ENCODE data around the gene C16orf86.

The C16orf86 gene

GRCh38 chr16:67673712-67674580, 7.3 kb downstream of the C16orf86 start:
- H3K4me3 ChIP-seq: no peak overlapping the region
- intact Hi-C loops (cut with DNase I; ENCODE audit: low total_unique reads): loop anchor here (5.0 to 10.0 kb wide), 2 partner anchors 48 to 251 kb away; no protein-coding TSS in a partner anchor
- H3K27ac ChIP-seq: peak overlapping the region in 1 of 2 donors; percentile 32
- H3K27me3 ChIP-seq: no peaks in the 10 kb centered on the region
- DNase-seq: peak; percentile 74 to 82
- H3K9me3 ChIP-seq: no peaks in the 10 kb centered on the region
- H3K36me3 ChIP-seq: peaks cover 0 to 14% (median 6%) of the 10 kb centered on the region in 3 donors
- H3K4me1 ChIP-seq: peaks cover 0 to 31% (median 4%) of the 10 kb centered on the region in 4 donors
- TF ChIP-seq, protein P1, sequence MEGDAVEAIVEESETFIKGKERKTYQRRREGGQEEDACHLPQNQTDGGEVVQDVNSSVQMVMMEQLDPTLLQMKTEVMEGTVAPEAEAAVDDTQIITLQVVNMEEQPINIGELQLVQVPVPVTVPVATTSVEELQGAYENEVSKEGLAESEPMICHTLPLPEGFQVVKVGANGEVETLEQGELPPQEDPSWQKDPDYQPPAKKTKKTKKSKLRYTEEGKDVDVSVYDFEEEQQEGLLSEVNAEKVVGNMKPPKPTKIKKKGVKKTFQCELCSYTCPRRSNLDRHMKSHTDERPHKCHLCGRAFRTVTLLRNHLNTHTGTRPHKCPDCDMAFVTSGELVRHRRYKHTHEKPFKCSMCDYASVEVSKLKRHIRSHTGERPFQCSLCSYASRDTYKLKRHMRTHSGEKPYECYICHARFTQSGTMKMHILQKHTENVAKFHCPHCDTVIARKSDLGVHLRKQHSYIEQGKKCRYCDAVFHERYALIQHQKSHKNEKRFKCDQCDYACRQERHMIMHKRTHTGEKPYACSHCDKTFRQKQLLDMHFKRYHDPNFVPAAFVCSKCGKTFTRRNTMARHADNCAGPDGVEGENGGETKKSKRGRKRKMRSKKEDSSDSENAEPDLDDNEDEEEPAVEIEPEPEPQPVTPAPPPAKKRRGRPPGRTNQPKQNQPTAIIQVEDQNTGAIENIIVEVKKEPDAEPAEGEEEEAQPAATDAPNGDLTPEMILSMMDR (IDR thresholded peaks at IDR 0.05): no peak

GRCh38 chr16:67674851-67675578, 8.4 kb downstream of the C16orf86 start:
- TF ChIP-seq, protein P1 (IDR thresholded peaks at IDR 0.05): no peak
- DNase-seq: no peak
- intact Hi-C loops (cut with DNase I; ENCODE audit: low total_unique reads): loop anchor here (5.0 to 10.0 kb wide), 2 partner anchors 47 to 250 kb away; no protein-coding TSS in a partner anchor
- H3K27me3 ChIP-seq: no peaks in the 10 kb centered on the region
- H3K36me3 ChIP-seq: peaks cover 0 to 17% (median 7%) of the 10 kb centered on the region in 3 donors
- H3K9me3 ChIP-seq: no peaks in the 10 kb centered on the region
- no peak overlapping the region for H3K4me3 ChIP-seq
- H3K27ac ChIP-seq: no peak overlapping the region
- peaks cover 0 to 31% (median 4%) of the 10 kb centered on the region in 4 donors for H3K4me1 ChIP-seq

- Histone ChIP-seq H3K4me1 (peaks cover 0 to 31% (median 4%) of the 10 kb centered on the region in 4 donors), H3K36me3 (peaks cover 0 to 22% (median 12%) of the 10 kb centered on the region in 3 donors), H3K4me3 (no peak overlapping the region), H3K27me3 (no peaks in the 10 kb centered on the region), H3K9me3 (no peaks in the 10 kb centered on the region), H3K27ac (no peak overlapping the region)
- intact Hi-C loops (cut with DNase I; ENCODE audit: low total_unique reads): loop anchor here (10.0 kb wide), 1 partner anchor 249 kb away; no protein-coding TSS in a partner anchor
- DNase-seq: no peak
- TF ChIP-seq, protein P1 (IDR thresholded peaks at IDR 0.05): no peak
Observed at GRCh38 chr16:67675579-67675935, 8.9 kb downstream of the C16orf86 start.

DNA sequence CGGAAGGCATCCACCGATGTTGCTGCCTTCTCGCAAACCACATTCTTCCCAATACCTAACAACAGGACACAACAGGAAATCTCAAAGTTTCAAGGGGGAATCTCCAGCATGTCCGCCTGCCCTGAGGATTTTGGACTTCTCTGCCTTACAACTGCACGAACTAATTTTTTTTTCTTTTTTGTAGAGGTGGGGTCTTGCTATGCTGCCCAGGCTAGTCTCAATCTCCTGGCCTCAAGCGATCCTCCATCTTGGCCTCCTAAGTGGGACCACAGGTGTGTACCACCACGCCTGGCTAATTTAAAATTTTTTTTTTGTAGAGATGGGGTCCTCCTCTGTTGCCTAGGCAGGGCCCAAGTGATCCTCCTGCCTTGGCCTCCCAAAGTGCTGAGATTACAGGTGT, 9.4 kb downstream of the C16orf86 start:
- no peak overlapping the region for H3K27ac ChIP-seq
- H3K4me3 ChIP-seq: no peak overlapping the region
- no peaks in the 10 kb centered on the region for H3K9me3 ChIP-seq
- no peak for DNase-seq
- H3K4me1 ChIP-seq: peaks cover 0 to 31% (median 4%) of the 10 kb centered on the region in 4 donors
- intact Hi-C loops (cut with DNase I; ENCODE audit: low total_unique reads): loop anchor here (10.0 kb wide), 1 partner anchor 249 kb away; no protein-coding TSS in a partner anchor
- TF ChIP-seq, protein P1 (IDR thresholded peaks at IDR 0.05): no peak
- H3K36me3 ChIP-seq: peaks cover 0 to 23% (median 12%) of the 10 kb centered on the region in 3 donors
- H3K27me3 ChIP-seq: no peaks in the 10 kb centered on the region

DNA sequence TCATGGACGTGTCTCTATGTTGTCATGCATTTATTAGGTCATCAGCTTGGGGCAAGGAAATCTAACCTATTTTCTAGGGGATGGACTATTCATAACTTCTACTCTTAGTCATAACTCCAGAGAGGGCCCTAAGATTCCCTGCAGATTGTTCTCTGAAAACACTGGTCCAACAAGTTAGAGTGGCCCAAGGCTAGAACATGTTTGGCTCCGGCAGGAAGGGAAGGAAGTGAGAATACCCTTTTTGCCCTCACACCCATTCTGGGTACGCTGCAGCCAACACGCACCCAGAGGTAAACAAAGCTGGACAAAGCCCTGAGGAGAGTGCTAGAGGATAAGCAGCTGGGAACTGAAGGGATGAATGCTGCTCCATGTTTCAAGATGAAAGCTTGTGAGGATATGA, 9.9 kb downstream of the C16orf86 start:
- Histone ChIP-seq H3K4me3 (no peak overlapping the region), H3K9me3 (no peaks in the 10 kb centered on the region), H3K36me3 (peaks cover 0 to 23% (median 12%) of the 10 kb centered on the region in 3 donors), H3K27me3 (no peaks in the 10 kb centered on the region), H3K4me1 (peaks cover 0 to 31% (median 4%) of the 10 kb centered on the region in 4 donors), H3K27ac (no peak overlapping the region)
- intact Hi-C loops (cut with DNase I; ENCODE audit: low total_unique reads): loop anchor here (10.0 kb wide), 1 partner anchor 248 kb away; no protein-coding TSS in a partner anchor
- TF ChIP-seq, protein P1 (IDR thresholded peaks at IDR 0.05): no peak
- no peak for DNase-seq

Measured in tibial artery (tissue), 4 donors.